Measurements from ENCODE around the gene ANO10. TPM values are rescaled to one million over a fixed set of nuclear protein-coding genes. Genes with fewer than 3 reads are reported as not detected.
"Not testable (repeated sequence)": the region's sequence is repeated elsewhere in the genome, so short reads cannot be mapped to it uniquely, and the experiment has no call there.

The ANO10 gene
- 10 to 100 TPM in 2 of 5 experiments, 1 to 10 TPM in 3; 6.1 to 13.6 (median 9.3) TPM for total RNA-seq
- 10 to 100 TPM in 1 of 2 donors, 1 to 10 TPM in 1; 7.4 to 10.7 TPM for polyA plus RNA-seq
- 10.0 reads per million, percentile 35 among the genes with 10 or more reads in this experiment for total RNA-seq

GRCh38 chr3:43621656-43622432, at the start of gene ANO10:
TSS of gene ANO10 (minus strand) at chr3:43622011. CDS start at chr3:43605852, 16,159 bp downstream.
- Mint-ChIP-seq H3K36me3 (no peaks in the 10 kb centered on the region), H3K9me3 (no peaks in the 10 kb centered on the region), H3K27me3 (peaks cover 0 to 15% (median 0%) of the 10 kb centered on the region in 5 donors), H3K27ac (peak within 1 kb of the TSS; percentile 68 to 92 (median 86)), H3K4me1 (peaks cover 8 to 26% (median 23%) of the 10 kb centered on the region in 7 donors), H3K4me3 (peak within 1 kb of the TSS; percentile 82 to 94 (median 91))
- peak; percentile 82 to 99 (median 91) for DNase-seq
- Histone ChIP-seq H3K27me3 (ENCODE audit: control insufficient read depth in 2 of 2, insufficient read depth in 2 of 2, low read length in 2 of 2) (no peaks in the 10 kb centered on the region), H3K27ac (ENCODE audit: low read depth, low read length) (peak within 1 kb of the TSS; percentile 60), H3K4me1 (ENCODE audit: control insufficient read depth in 2 of 2, insufficient read depth in 2 of 2, low read length in 2 of 2) (peaks cover 11 to 15% of the 10 kb centered on the region in 2 donors), H3K4me3 (ENCODE audit: low read length) (peak within 1 kb of the TSS; percentile 84), H3K36me3 (ENCODE audit: control insufficient read depth in 2 of 3, insufficient read depth in 3 of 3, low read length in 3 of 3) (no peaks in the 10 kb centered on the region), H3K9me3 (ENCODE audit: control insufficient read depth in 2 of 3, low read length in 3 of 3) (no peaks in the 10 kb centered on the region)
- intact Hi-C loops (cut with micrococcal nuclease): loop anchor here (1.0 to 5.0 kb wide), 14 partner anchors 68 to 1355 kb away; partner anchors contain the start of genes ABHD5 (in 2 of the 2), HIGD1A (in 2 of the 2), TCAIM (in 2 of the 2) and TMEM42 (in 2 of the 2)
- POLR2A ChIA-PET: interaction anchor here (0.8 to 1.8 kb wide), 3 partner anchors 29 to 133 kb away, joined by 3 to 6 read pairs (median 5); partner anchors contain the start of gene ABHD5
- peak; percentile 97 for ATAC-seq
- CTCF ChIA-PET: interaction anchor here (0.6 kb wide), 1 partner anchor 1064 kb away, joined by 5 read pairs; no protein-coding TSS in a partner anchor

GRCh38 chr3:43670635-43671522, 49.1 kb upstream of the ANO10 start:
- Histone ChIP-seq H3K27me3 (ENCODE audit: control insufficient read depth in 2 of 2, insufficient read depth in 2 of 2, low read length in 2 of 2) (no peaks in the 10 kb centered on the region), H3K27ac (ENCODE audit: low read depth, low read length) (no peak overlapping the region), H3K9me3 (ENCODE audit: control insufficient read depth in 2 of 3, low read length in 3 of 3) (no peaks in the 10 kb centered on the region), H3K4me3 (ENCODE audit: low read length) (no peak overlapping the region), H3K36me3 (ENCODE audit: control insufficient read depth in 2 of 3, insufficient read depth in 3 of 3, low read length in 3 of 3) (no peaks in the 10 kb centered on the region), H3K4me1 (ENCODE audit: control insufficient read depth in 2 of 2, insufficient read depth in 2 of 2, low read length in 2 of 2) (no peaks in the 10 kb centered on the region)
- intact Hi-C loops (cut with micrococcal nuclease): no loop called here
- Mint-ChIP-seq H3K4me1 (no peaks in the 10 kb centered on the region), H3K27ac (no peak overlapping the region), H3K27me3 (peaks cover 8 to 27% (median 17%) of the 10 kb centered on the region in 5 donors), H3K36me3 (peaks cover 0 to 7% (median 0%) of the 10 kb centered on the region in 5 donors), H3K4me3 (no peak overlapping the region), H3K9me3 (peaks cover 0 to 5% (median 0%) of the 10 kb centered on the region in 11 donors)
- ChIA-PET POLR2A (no interaction called here), CTCF (no interaction called here)
- ATAC-seq (no peak), DNase-seq (no peak)

- H3K36me3 Mint-ChIP-seq; H3K27ac ChIP-seq (ENCODE audit: low read depth, low read length); POLR2A ChIA-PET; intact Hi-C loops (cut with micrococcal nuclease); H3K27me3 ChIP-seq (ENCODE audit: control insufficient read depth in 2 of 2, insufficient read depth in 2 of 2, low read length in 2 of 2); H3K4me1 ChIP-seq (ENCODE audit: control insufficient read depth in 2 of 2, insufficient read depth in 2 of 2, low read length in 2 of 2); H3K4me3 Mint-ChIP-seq; H3K27ac Mint-ChIP-seq; H3K9me3 ChIP-seq (ENCODE audit: control insufficient read depth in 2 of 3, low read length in 3 of 3); H3K4me1 Mint-ChIP-seq; CTCF ChIA-PET; ATAC-seq; H3K36me3 ChIP-seq (ENCODE audit: control insufficient read depth in 2 of 3, insufficient read depth in 3 of 3, low read length in 3 of 3); DNase-seq; H3K4me3 ChIP-seq (ENCODE audit: low read length): not testable (repeated sequence)
- H3K9me3 Mint-ChIP-seq: peaks cover 0 to 20% (median 8%) of the 10 kb centered on the region in 11 donors
- H3K27me3 Mint-ChIP-seq: peaks cover 15 to 35% (median 24%) of the 10 kb centered on the region in 5 donors
Measured at GRCh38 chr3:43665011-43665410, 43.2 kb upstream of the ANO10 start.

- DNase-seq; H3K4me1 ChIP-seq (ENCODE audit: control insufficient read depth in 2 of 2, insufficient read depth in 2 of 2, low read length in 2 of 2); ATAC-seq; H3K4me3 Mint-ChIP-seq; H3K36me3 ChIP-seq (ENCODE audit: control insufficient read depth in 2 of 3, insufficient read depth in 3 of 3, low read length in 3 of 3); intact Hi-C loops (cut with micrococcal nuclease); H3K27ac Mint-ChIP-seq; H3K4me1 Mint-ChIP-seq; H3K4me3 ChIP-seq (ENCODE audit: low read length); CTCF ChIA-PET; H3K27me3 ChIP-seq (ENCODE audit: control insufficient read depth in 2 of 2, insufficient read depth in 2 of 2, low read length in 2 of 2); H3K9me3 ChIP-seq (ENCODE audit: control insufficient read depth in 2 of 3, low read length in 3 of 3); H3K27ac ChIP-seq (ENCODE audit: low read depth, low read length); H3K36me3 Mint-ChIP-seq: not testable (repeated sequence)
- peaks cover 7 to 22% (median 13%) of the 10 kb centered on the region in 5 donors for H3K27me3 Mint-ChIP-seq
- POLR2A ChIA-PET: interaction anchor here (1.2 kb wide), 1 partner anchor 116 kb away, joined by 3 read pairs; no protein-coding TSS in a partner anchor
- peaks cover 0 to 20% (median 8%) of the 10 kb centered on the region in 11 donors for H3K9me3 Mint-ChIP-seq
Measured at GRCh38 chr3:43661376-43661775, 39.6 kb upstream of the ANO10 start.

- no peak overlapping the region for H3K4me3 Mint-ChIP-seq
- Histone ChIP-seq H3K4me3 (ENCODE audit: low read length) (no peak overlapping the region), H3K27me3 (ENCODE audit: control insufficient read depth in 2 of 2, insufficient read depth in 2 of 2, low read length in 2 of 2) (no peaks in the 10 kb centered on the region), H3K4me1 (ENCODE audit: control insufficient read depth in 2 of 2, insufficient read depth in 2 of 2, low read length in 2 of 2) (no peaks in the 10 kb centered on the region), H3K36me3 (ENCODE audit: control insufficient read depth in 2 of 3, insufficient read depth in 3 of 3, low read length in 3 of 3) (no peaks in the 10 kb centered on the region), H3K9me3 (ENCODE audit: control insufficient read depth in 2 of 3, low read length in 3 of 3) (no peaks in the 10 kb centered on the region), H3K27ac (ENCODE audit: low read depth, low read length) (no peak overlapping the region)
- POLR2A ChIA-PET: no interaction called here
- intact Hi-C loops (cut with micrococcal nuclease): no loop called here
- peak in 2 of 9 donors; percentile 2 to 3 for DNase-seq
- peaks cover 0 to 13% (median 5%) of the 10 kb centered on the region in 11 donors for H3K9me3 Mint-ChIP-seq
- ATAC-seq: no peak
- peaks cover 3 to 26% (median 7%) of the 10 kb centered on the region in 5 donors for H3K27me3 Mint-ChIP-seq
- H3K27ac Mint-ChIP-seq: no peak overlapping the region
- no peaks in the 10 kb centered on the region for H3K4me1 Mint-ChIP-seq
- peaks cover 0 to 4% (median 0%) of the 10 kb centered on the region in 5 donors for H3K36me3 Mint-ChIP-seq
- CTCF ChIA-PET: no interaction called here
Measured at GRCh38 chr3:43659250-43659880, 37.6 kb upstream of the ANO10 start.

- CTCF ChIA-PET; POLR2A ChIA-PET; H3K4me1 Mint-ChIP-seq; H3K27me3 Mint-ChIP-seq; H3K9me3 ChIP-seq (ENCODE audit: control insufficient read depth in 2 of 3, low read length in 3 of 3); ATAC-seq; H3K9me3 Mint-ChIP-seq; H3K36me3 ChIP-seq (ENCODE audit: control insufficient read depth in 2 of 3, insufficient read depth in 3 of 3, low read length in 3 of 3); DNase-seq; H3K4me1 ChIP-seq (ENCODE audit: control insufficient read depth in 2 of 2, insufficient read depth in 2 of 2, low read length in 2 of 2); intact Hi-C loops (cut with micrococcal nuclease); H3K27ac ChIP-seq (ENCODE audit: low read depth, low read length); H3K27me3 ChIP-seq (ENCODE audit: control insufficient read depth in 2 of 2, insufficient read depth in 2 of 2, low read length in 2 of 2); H3K27ac Mint-ChIP-seq; H3K4me3 Mint-ChIP-seq; H3K36me3 Mint-ChIP-seq; H3K4me3 ChIP-seq (ENCODE audit: low read length): not testable (repeated sequence)
Measured at GRCh38 chr3:43656390-43656789, 34.6 kb upstream of the ANO10 start.
